Heart left ventricle (tissue), 16 donors: Measurements from ENCODE around the gene ZNF507. TPM values are rescaled to one million over a fixed set of nuclear protein-coding genes. Genes with fewer than 3 reads are reported as not detected.

Experiments used
- ATAC-seq, 4 donors: fragments of 200-7000 bp; cut with Tn5 transposase; one replicate each; pipeline ENCODE4 v1.9.1; 2020 to 2022; ENCODE audit warnings: moderate library complexity in 4 of 4, mild to moderate bottlenecking in 3 of 4, moderate number of reproducible peaks in 1 of 4
- DNase-seq, 5 donors: peaks; one replicate each; pipeline ENCODE4 v3.0.0-alpha.2; 2020
- H3K27ac ChIP-seq, 12 donors: fragments of 200-600 bp; sonication (generic) in 4 of 12; one replicate each; pipeline versions ENCODE4 v1.5.0 to v1.8.0; 2016 to 2022; ENCODE audit warnings: mild to moderate bottlenecking in 2 of 12
- H3K27me3 ChIP-seq, 9 donors: fragments of 200-600 bp; sonication (generic) in 2 of 9; one replicate each; pipeline versions ENCODE4 v1.5.1 to v1.8.0; 2016 to 2022; ENCODE audit warnings: mild to moderate bottlenecking in 3 of 9
- H3K36me3 ChIP-seq, 9 donors: fragments of 200-600 bp; sonication (generic) in 2 of 9; one replicate each; pipeline versions ENCODE4 v1.5.0 to v1.8.0; 2018 to 2022; ENCODE audit warnings: mild to moderate bottlenecking in 2 of 9
- H3K4me1 ChIP-seq, 12 donors: fragments of 200-600 bp; sonication (generic) in 4 of 12; one replicate each; pipeline versions ENCODE4 v1.5.0 to v1.8.0; 2016 to 2022; ENCODE audit warnings: mild to moderate bottlenecking in 3 of 12
- H3K4me3 ChIP-seq, 12 donors: fragments of 200-600 bp; sonication (generic) in 4 of 12; one replicate each; pipeline versions ENCODE4 v1.5.0 to v1.8.0; 2017 to 2022; ENCODE audit warnings: mild to moderate bottlenecking in 9 of 12, moderate library complexity in 4 of 12
- H3K9me3 ChIP-seq, 12 donors: fragments of 200-600 bp; sonication (generic) in 4 of 12; one replicate each; pipeline versions ENCODE4 v1.5.0 to v1.8.0; 2016 to 2022; ENCODE audit warnings: mild to moderate bottlenecking in 1 of 12
- POLR2A ChIP-seq, 2 donors: fragments of 450-650 bp; IDR thresholded peaks; one replicate each; pipeline ENCODE4 v1.6.1; 2017; ENCODE audit warnings: antibody characterized with exemption in 2 of 2, mild to moderate bottlenecking in 2 of 2, moderate library complexity in 2 of 2
- WGBS, 4 donors: extraction: QIAGEN DNeasy Blood & Tissue Kit in 2 of 4; methylation state at CpG; one replicate each; pipeline versions ENCODE4 v1.1.5 to v1.1.7; 2013 to 2018; 5-methylcytosine and 5-hydroxymethylcytosine counted together
- intact Hi-C, 10 donors: fragments of 100-400 bp; cut with DNase I; formaldehyde crosslinking; loops; one replicate each; pipeline versions ENCODE4 v1.11.1 to v1.14.2; 2022
- polyA plus RNA-seq, 2 donors: library from polyadenylated mRNA; stranded (reverse); fragments of 200-250 nt; gene quantifications; one replicate each; pipeline ENCODE4 v1.2.3, GENCODE V29; 2013
- total RNA-seq, 9 donors: library from RNA; depleted of rRNA in 2 of 9; stranded (reverse); fragments of >200 nt in 2 of 9; fragmentation: NEBNext Ultra II Directional in 3 of 9; extraction: Animal tissue kit (Norgen Biotek cat#: 25700) in 3 of 9; gene quantifications; one replicate each; pipeline versions ENCODE4 v1.1.0 to v1.2.4, GENCODE V29; 2016 to 2023
- TF ChIP-seq, protein P1 (sequence below), 12 donors: fragments of 200-600 bp; sonication (generic) in 4 of 12; IDR thresholded peaks; one replicate each; pipeline versions ENCODE4 v1.5.0 to v1.8.0; 2018 to 2022; ENCODE audit warnings: antibody characterized with exemption in 12 of 12, mild to moderate bottlenecking in 5 of 12
- donor health status: ischemic (EF 13 %, LVEDD 7.1; RV severe dilation, severe dysfunction).
- donor health status: healthy with polysubstance abuse.
- donor health status: DM: no; HTN: yes; CAD: no.
- donor health status: DM: no; HTN: no; CAD: no.
- donor health status: ischemic (EF 25% LVEDD 6.9; RV normal size, moderate dysfunction).
- donor health status: ischemic (EF 25% LVEDD 5.7; RV mildly dilated, moderate dysfunction).
- donor health status: healthy.
- donor health status: DM: yes; HTN: yes; CAD: no.
- donor health status: ischemic (EF 35%, LVEDD 5.7; RV mildly dilated, moderate dysfunction).
- donor health status: nonischemic (EF 11% LVEDD 7.7; RV severe dilation, severe dysfunction).
- donor health status: DM: yes; HTN: yes; CAD: no.
- donor health status: PGD.
- donor health status: ischemic (EF 29% LVEDD 5.4; RV normal size, mild dysfunction).
- donor health status: nonischemic (EF 23%, LVEDD 6.1; RV moderate dilation, normal function).

Gene ZNF507
- total and polyA plus RNA-seq, 11 donors: 4.2 to 27.3 (median 16.9) TPM

DNA sequence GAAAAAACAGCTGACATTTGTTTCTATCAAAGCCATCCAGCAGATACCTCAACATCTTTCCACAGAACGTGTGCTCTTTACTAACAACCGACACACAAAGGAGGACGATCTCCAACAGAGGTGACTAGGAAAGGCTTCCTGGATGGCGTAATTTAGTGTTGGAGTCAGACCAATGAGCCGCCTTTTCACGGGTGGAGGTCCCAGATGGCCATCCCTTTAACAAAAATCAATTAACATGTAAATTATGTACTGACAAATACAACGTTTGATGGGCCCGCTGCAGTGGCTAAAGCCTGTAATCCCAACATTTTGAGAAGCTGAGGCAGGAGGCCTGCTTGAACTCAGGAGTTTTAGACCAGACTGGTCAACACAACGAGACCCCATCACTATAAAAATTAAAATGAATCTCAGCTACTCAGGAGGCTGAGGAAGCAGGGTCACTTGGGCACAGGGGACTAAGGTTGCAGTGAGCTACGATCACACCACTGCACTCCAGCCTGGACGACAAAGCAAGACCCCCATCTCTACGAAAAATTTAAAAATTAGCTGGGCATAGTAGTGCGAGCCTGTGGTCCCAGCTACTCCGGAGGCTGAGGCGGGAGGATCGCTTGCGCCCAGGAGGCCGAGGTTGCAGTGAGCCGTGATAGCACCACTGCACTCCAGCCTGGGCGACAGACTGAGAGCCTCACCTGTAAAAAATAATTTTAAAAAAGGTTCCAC lies 59.0 kb downstream of the ZNF507 start:
- Histone ChIP-seq H3K9me3 (no peaks in the 10 kb centered on the region), H3K4me3 (peak overlapping the region; percentile 73 to 97 (median 86)), H3K36me3 (peaks cover 0 to 12% (median 5%) of the 10 kb centered on the region in 9 donors), H3K27ac (peak overlapping the region; percentile 90 to 99 (median 98)), H3K27me3 (no peaks in the 10 kb centered on the region), H3K4me1 (peaks cover 0 to 26% (median 14%) of the 10 kb centered on the region in 12 donors)
- intact Hi-C loops: loop anchor here in 5 of 10 donors (2.0 to 10.0 kb wide), 4 partner anchors 60 to 170 kb away; partner anchors contain the start of gene ZNF507 (in 3 of the 5)
- ATAC-seq: no peak
- no peak for TF ChIP-seq POLR2A (IDR thresholded peaks at IDR 0.05)
- TF ChIP-seq, protein P1, sequence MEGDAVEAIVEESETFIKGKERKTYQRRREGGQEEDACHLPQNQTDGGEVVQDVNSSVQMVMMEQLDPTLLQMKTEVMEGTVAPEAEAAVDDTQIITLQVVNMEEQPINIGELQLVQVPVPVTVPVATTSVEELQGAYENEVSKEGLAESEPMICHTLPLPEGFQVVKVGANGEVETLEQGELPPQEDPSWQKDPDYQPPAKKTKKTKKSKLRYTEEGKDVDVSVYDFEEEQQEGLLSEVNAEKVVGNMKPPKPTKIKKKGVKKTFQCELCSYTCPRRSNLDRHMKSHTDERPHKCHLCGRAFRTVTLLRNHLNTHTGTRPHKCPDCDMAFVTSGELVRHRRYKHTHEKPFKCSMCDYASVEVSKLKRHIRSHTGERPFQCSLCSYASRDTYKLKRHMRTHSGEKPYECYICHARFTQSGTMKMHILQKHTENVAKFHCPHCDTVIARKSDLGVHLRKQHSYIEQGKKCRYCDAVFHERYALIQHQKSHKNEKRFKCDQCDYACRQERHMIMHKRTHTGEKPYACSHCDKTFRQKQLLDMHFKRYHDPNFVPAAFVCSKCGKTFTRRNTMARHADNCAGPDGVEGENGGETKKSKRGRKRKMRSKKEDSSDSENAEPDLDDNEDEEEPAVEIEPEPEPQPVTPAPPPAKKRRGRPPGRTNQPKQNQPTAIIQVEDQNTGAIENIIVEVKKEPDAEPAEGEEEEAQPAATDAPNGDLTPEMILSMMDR (IDR thresholded peaks at IDR 0.05): no peak
- 68 to 72% (median 71%) methylated on average over 20 of the region's 20 CpGs for WGBS, 4 donors
- no peak for DNase-seq

DNA sequence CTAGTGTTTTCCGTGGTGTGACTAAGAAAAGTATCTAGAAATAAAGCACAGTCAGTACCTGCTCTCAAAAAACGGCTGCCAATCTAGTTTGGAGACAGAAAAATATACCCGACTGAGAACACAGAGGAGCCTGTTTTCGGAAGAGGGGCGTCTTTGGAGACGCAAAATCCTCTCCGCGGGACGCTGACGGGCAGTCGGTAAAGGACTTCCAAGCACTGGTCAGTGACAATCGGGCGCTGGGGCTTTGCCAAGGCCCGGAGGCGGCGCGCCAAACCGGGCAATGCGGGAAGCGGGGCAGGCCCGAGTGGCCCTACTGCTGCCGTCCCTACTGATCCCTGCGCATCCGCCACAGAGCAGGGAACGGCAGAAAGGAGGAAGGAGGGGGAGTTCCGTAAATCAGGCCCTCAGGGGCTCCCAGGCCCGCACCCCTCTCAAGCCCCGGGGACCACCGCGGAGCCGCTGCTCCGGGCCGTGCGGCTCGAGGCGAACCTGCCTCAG lies 59.6 kb downstream of the ZNF507 start:
- WGBS, 4 donors: 1 to 6% (median 2%) methylated on average over 11 to 36 of the region's 36 CpGs
- no peaks in the 10 kb centered on the region for H3K27me3 ChIP-seq
- peaks cover 0 to 18% (median 11%) of the 10 kb centered on the region in 9 donors for H3K36me3 ChIP-seq
- H3K4me1 ChIP-seq: peaks cover 0 to 26% (median 14%) of the 10 kb centered on the region in 12 donors
- peak overlapping the region; percentile 90 to 99 (median 98) for H3K27ac ChIP-seq
- intact Hi-C loops: loop anchor here in 8 of 10 donors (2.0 to 10.0 kb wide), 5 partner anchors 58 to 170 kb away; partner anchors contain the start of gene ZNF507 (in 6 of the 8)
- no peaks in the 10 kb centered on the region for H3K9me3 ChIP-seq
- ATAC-seq: peak; percentile 15 to 65 (median 60)
- TF ChIP-seq POLR2A (IDR thresholded peaks at IDR 0.05): no peak
- TF ChIP-seq, protein P1 (IDR thresholded peaks at IDR 0.05): no peak
- H3K4me3 ChIP-seq: peak overlapping the region; percentile 73 to 97 (median 86)
- peak; percentile 61 to 81 (median 71) for DNase-seq

DNA sequence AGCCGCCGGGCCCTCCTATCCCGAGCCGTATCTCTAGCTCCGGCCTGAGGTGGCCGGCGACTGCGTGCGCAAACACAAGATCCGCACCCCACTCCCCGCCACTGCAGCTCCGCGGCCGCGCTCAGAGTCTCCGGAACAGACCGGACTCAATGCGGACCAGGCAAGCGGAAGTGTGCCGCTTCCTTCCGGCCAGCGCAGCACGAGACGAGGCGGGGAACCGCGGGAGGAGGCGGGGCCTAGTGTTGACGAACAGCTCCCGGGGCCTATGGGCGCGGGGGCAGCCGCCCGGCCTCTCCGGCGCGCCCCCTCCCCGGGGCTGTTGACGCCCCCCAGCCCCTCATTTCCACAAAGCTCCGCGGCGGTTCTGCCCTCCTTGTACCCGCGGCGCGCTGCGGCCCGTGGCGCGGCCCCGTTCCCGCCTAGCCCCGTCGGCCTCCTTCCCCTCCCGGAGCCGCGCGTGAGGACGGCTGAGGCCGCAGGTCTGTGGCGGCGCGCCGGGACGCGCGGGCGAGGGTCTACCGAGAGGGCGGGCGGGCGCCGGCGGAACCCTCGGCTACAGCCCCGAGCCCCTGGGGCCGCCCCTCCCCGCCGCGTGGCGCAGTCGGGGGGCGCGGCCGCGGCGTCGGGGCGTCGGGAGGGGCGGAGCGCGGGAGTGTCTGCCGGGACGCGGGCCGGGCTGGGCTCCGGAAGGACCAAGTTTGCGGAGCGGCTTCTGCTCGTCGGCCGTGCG lies 60.2 kb downstream of the ZNF507 start, which contains the start of gene DPY19L3:
TSS of gene DPY19L3 (plus strand) at position 340 of the 730 bp plus-strand sequence. CDS start 2,484 bp downstream, outside the sequence.
- peak within 1 kb of the TSS; percentile 90 to 99 (median 98) for H3K27ac ChIP-seq
- peaks cover 0 to 26% (median 14%) of the 10 kb centered on the region in 12 donors for H3K4me1 ChIP-seq
- TF ChIP-seq POLR2A (IDR thresholded peaks at IDR 0.05): peak in 1 of 2 donors; percentile 93
- TF ChIP-seq, protein P1 (IDR thresholded peaks at IDR 0.05): peak in 1 of 12 donors; percentile 20
- WGBS, 4 donors: 0 to 3% (median 1%) methylated on average over 13 to 104 of the region's 104 CpGs
- H3K9me3 ChIP-seq: no peaks in the 10 kb centered on the region
- H3K36me3 ChIP-seq: peaks cover 0 to 24% (median 13%) of the 10 kb centered on the region in 9 donors
- DNase-seq (peak; percentile 95 to 97 (median 96)), ATAC-seq (peak; percentile 99 to 100 (median 99))
- peak within 1 kb of the TSS; percentile 73 to 97 (median 86) for H3K4me3 ChIP-seq
- intact Hi-C loops: loop anchor here in 7 of 10 donors (2.0 to 10.0 kb wide), 5 partner anchors 58 to 169 kb away; partner anchors contain the start of gene ZNF507 (in 6 of the 7)
- H3K27me3 ChIP-seq: no peaks in the 10 kb centered on the region
